GM12891 (cell line): ENCODE measurements around the gene STAB1.

Experiments used
- DNase-seq: peaks from one replicate; pipeline ENCODE4 v3.0.0; 2011; ENCODE audit warnings: low spot score; ENCODE audit not compliant: insufficient read length
- FAIRE-seq: peaks from 2 replicates; lab custom pipeline; 2011; peaks lifted over from hg19 to GRCh38; lab: Jason Lieb, UNC
- PAX5 ChIP-seq: IDR thresholded peaks from 2 replicates; pipeline ENCODE4 v1.6.1; 2011; ENCODE audit warnings: low read length, moderate library complexity, mild to moderate bottlenecking; ENCODE audit not compliant: insufficient read depth, severe bottlenecking
- POLR2A ChIP-seq: IDR thresholded peaks from 2 replicates; pipeline ENCODE4 v1.6.1; 2011; ENCODE audit warnings: low read depth, low read length, control low read depth
- POLR2AphosphoS5 ChIP-seq: IDR thresholded peaks from 2 replicates; pipeline ENCODE4 v1.6.1; 2011; ENCODE audit warnings: low read depth, low read length, control low read depth
- POU2F2 ChIP-seq: IDR thresholded peaks from 2 replicates; pipeline ENCODE4 v1.6.1; 2011; ENCODE audit warnings: low read depth, mild to moderate bottlenecking, control low read depth, low read length, moderate library complexity
- SPI1 ChIP-seq: IDR thresholded peaks from 2 replicates; pipeline ENCODE4 v1.6.1; 2011; ENCODE audit warnings: low read depth, low read length, control low read depth
- TAF1 ChIP-seq: IDR thresholded peaks from 2 replicates; pipeline ENCODE4 v1.6.1; 2011; ENCODE audit warnings: low read depth, low read length, control low read depth

STAB1 gene

DNA sequence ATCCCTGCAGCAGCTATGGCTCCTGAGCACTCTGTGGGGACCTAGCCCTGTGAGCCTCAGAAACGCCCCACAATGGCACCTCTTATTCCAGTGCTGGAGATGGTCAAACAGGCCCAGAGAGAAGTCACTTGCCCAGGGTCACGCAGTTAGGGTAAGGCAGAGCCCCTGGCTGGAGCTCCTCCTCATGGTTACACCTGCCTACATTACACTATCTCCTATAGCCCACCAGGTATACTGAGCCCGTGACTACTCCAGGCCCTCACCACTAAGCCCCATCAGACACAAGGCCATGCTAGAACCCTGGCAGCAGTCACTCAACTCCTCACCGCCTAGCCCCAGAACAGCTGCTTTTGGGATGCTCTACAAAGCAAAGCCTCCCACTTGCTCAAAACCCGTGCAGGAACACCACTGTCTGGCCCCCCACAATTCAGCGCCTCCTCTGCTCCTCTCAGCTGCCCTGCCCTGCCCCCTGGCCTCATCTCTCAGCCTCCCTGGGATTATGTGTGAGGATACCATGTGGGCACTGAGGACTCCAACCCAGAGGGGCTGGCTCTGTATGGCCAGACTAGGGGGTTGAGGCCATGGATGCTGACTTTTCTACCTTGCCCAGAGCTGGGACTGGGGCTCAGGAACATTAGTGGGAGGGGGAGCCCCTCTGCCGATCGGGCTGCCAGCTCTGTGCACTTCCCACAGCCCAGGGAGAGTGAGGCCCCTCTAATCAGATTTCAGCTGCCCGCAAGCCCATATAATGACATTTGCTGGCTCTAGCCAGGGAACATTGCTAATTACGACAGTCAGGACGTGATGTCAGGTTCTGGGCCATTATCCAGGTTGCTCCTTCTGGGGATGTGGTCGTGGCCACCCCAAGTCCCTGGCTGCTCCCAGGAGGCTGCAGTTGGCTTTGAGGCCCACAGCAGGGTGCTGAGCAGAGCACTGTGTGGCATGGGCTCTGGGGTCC is 34.5 kb downstream of the STAB1 start:
- DNase-seq: no peak
- TF ChIP-seq POLR2AphosphoS5 (no peak), SPI1 (no peak), POU2F2 (no peak), TAF1 (no peak), PAX5 (no peak), POLR2A (no peak)

DNA sequence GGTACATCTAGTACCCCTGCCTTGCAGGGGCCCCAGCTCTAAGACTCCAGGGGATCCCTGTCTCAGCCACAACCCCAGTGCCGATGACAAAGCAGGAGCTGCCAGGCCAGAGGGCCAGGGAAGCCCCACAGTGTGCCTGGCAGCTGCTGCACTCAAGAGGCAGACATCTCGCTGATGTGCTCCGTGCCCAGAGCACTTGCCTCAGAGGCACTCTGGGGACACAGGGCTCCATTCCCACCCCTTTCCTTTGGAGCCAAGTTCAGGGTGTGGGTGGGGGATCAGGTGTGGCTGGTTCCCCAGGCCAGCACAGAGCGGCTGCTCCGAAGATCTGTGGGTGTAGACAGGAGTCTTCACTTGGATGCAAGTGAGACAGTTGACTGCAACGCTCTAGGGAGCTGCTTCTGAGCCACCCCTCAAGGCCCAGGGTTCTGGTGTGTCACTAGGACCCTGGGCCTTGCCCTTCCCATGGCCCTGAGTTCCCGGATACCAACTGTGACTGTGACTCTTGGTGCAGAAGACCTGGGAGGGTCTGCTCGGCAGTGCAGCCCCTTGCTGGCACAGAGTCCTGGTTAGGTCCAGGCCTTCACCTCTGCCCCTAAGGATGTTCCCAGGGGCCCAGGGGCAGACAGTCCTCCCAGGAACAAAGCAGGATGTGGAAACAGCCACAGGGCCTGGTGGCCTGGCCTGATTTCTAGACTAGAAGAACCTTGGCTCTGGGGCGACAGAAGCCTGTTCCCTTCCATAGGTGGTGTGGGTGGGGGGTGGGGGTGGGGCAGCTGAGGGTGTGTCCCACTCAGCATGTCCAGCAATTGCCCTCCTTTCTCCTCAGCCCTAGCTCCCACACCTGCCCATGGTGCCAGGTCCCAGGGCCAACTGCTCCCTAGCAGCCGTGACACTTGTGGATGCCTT is 36.0 kb downstream of the STAB1 start:
- peak; percentile 56 for FAIRE-seq
- no peak for DNase-seq
- TF ChIP-seq POLR2AphosphoS5 (no peak), TAF1 (no peak), PAX5 (no peak), POU2F2 (no peak), POLR2A (no peak), SPI1 (no peak)

More for the DNA sequence above, 34.5 kb downstream of the STAB1 start:
- no peak for FAIRE-seq

GRCh38 chr3:52531860-52532516 is 36.9 kb downstream of the STAB1 start:
- TF ChIP-seq POLR2A (no peak), POU2F2 (no peak), POLR2AphosphoS5 (no peak)
- FAIRE-seq: no peak
- DNase-seq: no peak

DNA sequence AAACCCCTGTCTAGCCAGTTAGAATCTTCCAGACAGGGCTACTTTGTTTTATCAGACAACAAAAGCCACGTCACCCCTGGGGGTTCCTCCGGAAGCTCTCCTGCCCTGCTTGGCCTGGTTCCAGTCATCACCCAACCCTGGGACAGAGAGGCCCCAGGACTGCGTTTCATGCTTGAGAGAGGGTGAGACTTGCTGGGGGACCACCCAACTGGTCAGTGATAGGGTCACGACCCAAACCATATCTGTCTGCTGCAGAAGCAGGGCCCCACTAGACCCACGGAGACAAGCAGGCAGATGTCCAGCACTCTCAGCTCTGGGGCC is 37.3 kb downstream of the STAB1 start:
- peak; percentile 60 for DNase-seq
- TF ChIP-seq TAF1 (no peak), POLR2A (no peak), POU2F2 (no peak), PAX5 (no peak), POLR2AphosphoS5 (no peak), SPI1 (no peak)
- peak; percentile 83 for FAIRE-seq

GRCh38 chr3:52532838-52533622 is 37.9 kb downstream of the STAB1 start:
- no peak for TF ChIP-seq POLR2AphosphoS5
- TF ChIP-seq POLR2A: no peak
- TF ChIP-seq SPI1: no peak
- no peak for TF ChIP-seq PAX5
- FAIRE-seq (no peak), DNase-seq (peak; percentile 57)

GRCh38 chr3:52533623-52534280 is 38.6 kb downstream of the STAB1 start, which contains the start of gene NT5DC2:
Gene NT5DC2, minus strand, starts transcription at chr3:52533857. Its CDS starts 120 bp downstream, at chr3:52533737.
- TF ChIP-seq PAX5: no peak
- no peak for TF ChIP-seq SPI1
- TF ChIP-seq TAF1: no peak
- no peak for TF ChIP-seq POLR2A
- no peak for TF ChIP-seq POU2F2
- no peak for TF ChIP-seq POLR2AphosphoS5
- DNase-seq (peak; percentile 93), FAIRE-seq (peak; percentile 83)

DNA sequence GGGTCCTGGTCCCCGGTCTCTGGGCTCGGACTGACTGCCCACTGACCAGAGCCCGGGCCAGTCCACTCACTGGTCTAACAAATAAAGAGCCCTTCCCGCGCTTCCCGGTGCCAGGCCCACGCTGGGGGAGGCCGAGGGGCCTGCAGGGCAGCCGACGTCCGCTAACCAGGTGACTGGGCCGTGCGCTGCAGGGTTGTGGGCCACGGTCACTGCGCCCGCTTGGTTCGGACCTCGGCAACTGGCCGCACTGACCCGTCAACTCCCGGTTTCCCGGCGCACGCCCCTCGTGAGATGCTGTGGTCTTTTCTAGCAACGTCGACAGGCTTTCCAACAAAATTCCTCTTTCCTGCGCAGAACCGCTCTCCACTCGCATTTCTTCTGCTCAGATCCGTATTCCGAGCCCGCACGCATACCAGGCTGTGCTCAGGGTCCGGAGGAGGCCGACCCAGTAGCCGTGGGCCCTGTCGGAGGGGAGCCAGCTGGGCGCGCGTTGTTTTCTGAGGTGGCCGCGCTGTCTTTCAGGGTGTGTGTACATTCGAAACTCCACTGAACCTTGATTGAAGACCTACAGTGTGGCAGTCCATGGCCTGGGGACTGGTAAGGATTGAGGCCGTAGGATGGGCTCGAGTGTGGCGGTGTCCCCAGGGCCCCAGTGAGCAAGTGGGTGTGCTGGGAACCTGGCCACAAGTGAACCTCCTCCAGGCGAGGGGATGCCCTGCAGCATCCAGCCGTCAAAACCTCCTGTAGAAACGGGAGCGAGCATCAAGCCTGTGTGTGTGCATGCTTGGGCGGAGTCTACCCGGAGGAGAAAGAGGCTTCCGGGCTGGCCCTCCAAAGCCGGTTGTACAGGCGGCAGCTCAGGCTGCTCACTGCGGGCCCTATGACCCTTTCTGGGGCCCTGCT is 39.4 kb downstream of the STAB1 start:
- FAIRE-seq: peak; percentile 43
- DNase-seq: no peak
- no peak for TF ChIP-seq SPI1

DNA sequence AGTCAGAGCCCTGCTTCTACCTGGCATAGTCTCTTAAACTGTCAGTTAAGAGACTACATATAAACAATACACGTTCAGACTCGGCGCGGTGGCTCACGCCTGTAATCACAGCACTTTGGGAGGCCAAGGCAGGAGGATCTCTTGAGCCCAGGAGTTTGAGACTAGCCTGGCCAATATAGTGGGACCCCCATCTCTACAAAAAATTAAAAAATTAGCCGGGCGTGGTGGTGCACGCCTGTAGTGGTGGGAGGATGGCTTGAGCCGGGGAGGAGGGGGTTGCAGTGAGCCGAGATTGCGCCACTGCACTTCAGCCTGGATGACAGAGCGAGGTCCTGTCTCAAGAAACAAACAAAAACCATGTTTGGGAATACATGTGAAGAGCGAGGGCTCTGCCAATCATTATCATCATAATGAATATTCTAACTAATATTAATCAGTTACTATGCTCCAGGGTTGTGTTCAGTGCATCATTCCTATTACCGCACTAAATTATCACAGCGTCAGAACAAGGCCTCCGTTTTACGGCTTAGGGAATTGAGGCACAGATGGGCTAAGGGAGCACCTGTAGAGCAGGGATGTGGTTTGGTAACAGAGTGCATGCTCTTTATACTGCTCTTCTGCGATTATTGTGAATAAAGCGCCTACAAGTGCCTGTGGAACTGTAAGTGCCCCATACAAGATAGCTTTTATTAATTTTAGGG is 40.4 kb downstream of the STAB1 start:
- FAIRE-seq: peak; percentile 52
- no peak for TF ChIP-seq SPI1
- no peak for TF ChIP-seq POLR2A
- no peak for TF ChIP-seq TAF1
- no peak for TF ChIP-seq PAX5
- TF ChIP-seq POLR2AphosphoS5: no peak
- no peak for TF ChIP-seq POU2F2

More for the DNA sequence above, 40.4 kb downstream of the STAB1 start:
- no peak for DNase-seq
